A673 (cell line): Measurements from ENCODE around the gene INSRR.

Experiments
- EZH2 ChIP-seq: fragments of 200-600 bp; sonication (generic); IDR thresholded peaks from 2 replicates; pipeline ENCODE4 v1.6.1; 2017; ENCODE audit warnings: borderline replicate concordance, low read depth, mild to moderate bottlenecking, mixed read lengths, antibody characterized with exemption, low read length; ENCODE audit not compliant: poor library complexity, severe bottlenecking
- TF ChIP-seq, protein P1 (sequence below): fragments of 300-800, 200-600 bp; sonication (generic); conservative IDR thresholded peaks from 2 replicates; pipeline ENCODE4 v1.5.1; 2017; ENCODE audit warnings: low read depth, mild to moderate bottlenecking, antibody characterized with exemption, low read length, moderate library complexity, mixed read lengths

- TF ChIP-seq, protein P1, sequence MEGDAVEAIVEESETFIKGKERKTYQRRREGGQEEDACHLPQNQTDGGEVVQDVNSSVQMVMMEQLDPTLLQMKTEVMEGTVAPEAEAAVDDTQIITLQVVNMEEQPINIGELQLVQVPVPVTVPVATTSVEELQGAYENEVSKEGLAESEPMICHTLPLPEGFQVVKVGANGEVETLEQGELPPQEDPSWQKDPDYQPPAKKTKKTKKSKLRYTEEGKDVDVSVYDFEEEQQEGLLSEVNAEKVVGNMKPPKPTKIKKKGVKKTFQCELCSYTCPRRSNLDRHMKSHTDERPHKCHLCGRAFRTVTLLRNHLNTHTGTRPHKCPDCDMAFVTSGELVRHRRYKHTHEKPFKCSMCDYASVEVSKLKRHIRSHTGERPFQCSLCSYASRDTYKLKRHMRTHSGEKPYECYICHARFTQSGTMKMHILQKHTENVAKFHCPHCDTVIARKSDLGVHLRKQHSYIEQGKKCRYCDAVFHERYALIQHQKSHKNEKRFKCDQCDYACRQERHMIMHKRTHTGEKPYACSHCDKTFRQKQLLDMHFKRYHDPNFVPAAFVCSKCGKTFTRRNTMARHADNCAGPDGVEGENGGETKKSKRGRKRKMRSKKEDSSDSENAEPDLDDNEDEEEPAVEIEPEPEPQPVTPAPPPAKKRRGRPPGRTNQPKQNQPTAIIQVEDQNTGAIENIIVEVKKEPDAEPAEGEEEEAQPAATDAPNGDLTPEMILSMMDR, result no peak
- TF ChIP-seq EZH2, result no peak
These were observed 361 bp downstream of the INSRR start for GRCh38 chr1:156858555-156858956.
